Adipocyte (in vitro differentiated cells): ENCODE measurements around the gene MACROD2.

Experiments used
- DNase-seq: peaks from one replicate; pipeline ENCODE4 v3.0.0-alpha.2; 2015; ENCODE audit warnings: low read depth
- H3K27me3 ChIP-seq: replicated peaks from 2 replicates; pipeline ENCODE4 v1.7.0; 2013; ENCODE audit warnings: mild to moderate bottlenecking, low read length, moderate library complexity; ENCODE audit not compliant: control insufficient read depth, insufficient read depth
- H3K36me3 ChIP-seq: 2 replicates; pipeline ENCODE4 v1.7.0; 2013; ENCODE audit warnings: low read length, mild to moderate bottlenecking, moderate library complexity; ENCODE audit not compliant: control insufficient read depth, insufficient read depth, severe bottlenecking
- H3K4me1 ChIP-seq: 2 replicates; pipeline ENCODE4 v1.7.0; 2013; ENCODE audit warnings: mild to moderate bottlenecking, low read length, moderate library complexity; ENCODE audit not compliant: control insufficient read depth, insufficient read depth
- H3K4me3 ChIP-seq: 2 replicates; pipeline ENCODE4 v1.7.0; 2013; ENCODE audit warnings: mild to moderate bottlenecking, low read length, moderate library complexity
- H3K9ac ChIP-seq: 2 replicates; pipeline ENCODE4 v1.7.0; 2013; ENCODE audit warnings: mild to moderate bottlenecking, low read length, moderate library complexity
- H3K9me3 ChIP-seq: 2 replicates; pipeline ENCODE4 v1.7.0; 2013; ENCODE audit warnings: mild to moderate bottlenecking, low read length, moderate library complexity; ENCODE audit not compliant: control insufficient read depth

The MACROD2 gene

GRCh38 chr20:14700639-14700960 lies 705.3 kb downstream of the MACROD2 start:
- H3K4me1 ChIP-seq, result peaks cover 27% of the 10 kb centered on the region
- H3K4me3 ChIP-seq, result no peak overlapping the region
- peak; percentile 71 for DNase-seq
- no peaks in the 10 kb centered on the region for H3K36me3 ChIP-seq
- H3K9ac ChIP-seq, result no peak overlapping the region
- no peaks in the 10 kb centered on the region for H3K27me3 ChIP-seq
- H3K9me3 ChIP-seq, result no peaks in the 10 kb centered on the region

- Histone ChIP-seq H3K9me3 (no peaks in the 10 kb centered on the region), H3K27me3 (no peaks in the 10 kb centered on the region), H3K4me3 (no peak overlapping the region), H3K4me1 (peaks cover 25% of the 10 kb centered on the region), H3K9ac (no peak overlapping the region), H3K36me3 (no peaks in the 10 kb centered on the region)
- DNase-seq, result no peak
Measured at GRCh38 chr20:14701326-14701725, 706.0 kb downstream of the MACROD2 start.

- Histone ChIP-seq H3K4me3 (no peak overlapping the region), H3K36me3 (no peaks in the 10 kb centered on the region), H3K27me3 (no peaks in the 10 kb centered on the region), H3K9me3 (no peaks in the 10 kb centered on the region), H3K9ac (no peak overlapping the region), H3K4me1 (peaks cover 2% of the 10 kb centered on the region)
- DNase-seq, result no peak
Measured at GRCh38 chr20:14706555-14706954, 711.2 kb downstream of the MACROD2 start.

DNA sequence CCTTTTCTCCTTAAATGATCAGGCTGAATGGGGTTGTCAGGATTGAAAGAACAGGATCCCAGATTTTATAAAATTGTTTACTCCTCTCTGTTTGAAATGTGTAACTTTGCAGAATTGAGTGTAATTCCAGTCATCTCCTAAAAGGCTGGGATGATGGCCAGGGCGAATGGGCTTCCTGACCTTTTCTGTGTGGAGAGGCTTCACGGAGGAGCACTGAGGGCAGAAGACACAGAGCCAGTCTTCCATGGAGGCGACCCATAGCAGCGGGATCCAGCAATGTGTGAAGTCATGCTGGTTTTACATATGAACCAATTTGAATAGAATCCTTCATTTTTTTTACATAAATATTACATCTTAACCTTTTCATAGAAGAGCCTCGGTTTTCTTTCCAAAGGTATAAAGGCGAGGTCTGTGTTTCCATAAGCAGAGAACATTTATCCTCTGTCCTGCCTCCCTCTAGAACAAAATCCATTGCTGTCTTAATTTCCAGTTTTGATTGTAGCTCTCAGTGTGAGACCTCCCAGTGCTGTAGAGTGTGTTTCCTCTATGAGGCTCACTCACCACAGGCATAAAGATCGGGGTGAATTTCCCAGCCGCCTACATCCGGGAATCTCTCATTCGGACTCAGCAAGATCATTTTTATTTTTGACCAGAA lies 711.8 kb downstream of the MACROD2 start:
- DNase-seq, result no peak
- Histone ChIP-seq H3K9ac (no peak overlapping the region), H3K27me3 (no peaks in the 10 kb centered on the region), H3K9me3 (no peaks in the 10 kb centered on the region), H3K4me3 (no peak overlapping the region), H3K4me1 (peaks cover 8% of the 10 kb centered on the region), H3K36me3 (no peaks in the 10 kb centered on the region)

DNA sequence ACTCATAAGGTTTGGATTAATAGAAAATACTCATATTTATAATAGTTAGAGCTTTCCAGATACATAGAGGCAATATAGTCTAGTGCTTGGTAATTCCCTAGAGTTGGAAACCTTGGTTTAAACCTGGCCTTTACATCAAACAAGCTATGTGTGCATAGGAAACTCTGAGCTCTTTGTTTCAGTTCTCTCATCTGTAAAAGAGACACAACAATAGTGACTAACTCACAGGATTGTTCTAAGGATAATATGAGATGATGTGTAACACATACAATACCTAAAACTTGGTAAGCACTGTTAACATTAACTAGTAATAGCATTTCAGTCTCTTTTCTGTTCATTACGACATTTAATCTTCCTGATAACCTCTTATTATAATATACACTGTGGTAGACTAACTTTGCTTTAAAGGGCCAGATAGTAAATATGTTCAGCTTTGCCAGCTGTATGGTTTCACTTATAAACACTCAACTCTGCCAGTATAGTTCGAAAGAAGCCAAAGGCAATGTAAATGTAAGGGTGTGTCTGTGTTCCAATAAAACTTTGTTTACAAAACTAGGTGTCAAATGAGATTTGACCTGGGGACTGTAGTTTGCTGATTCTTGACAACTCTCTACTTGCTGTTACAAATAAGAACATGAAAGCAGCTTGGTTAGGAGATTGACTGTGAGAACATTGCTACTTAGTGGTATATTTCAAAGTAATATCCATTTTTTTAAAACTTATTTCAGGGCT lies 712.7 kb downstream of the MACROD2 start:
- Histone ChIP-seq H3K9me3 (no peaks in the 10 kb centered on the region), H3K4me1 (peaks cover 15% of the 10 kb centered on the region), H3K36me3 (no peaks in the 10 kb centered on the region), H3K9ac (no peak overlapping the region), H3K27me3 (no peaks in the 10 kb centered on the region), H3K4me3 (no peak overlapping the region)
- DNase-seq, result peak; percentile 7

- H3K27me3 ChIP-seq, result no peaks in the 10 kb centered on the region
- H3K9ac ChIP-seq, result no peak overlapping the region
- peaks cover 15% of the 10 kb centered on the region for H3K4me1 ChIP-seq
- no peak for DNase-seq
- no peaks in the 10 kb centered on the region for H3K36me3 ChIP-seq
- no peak overlapping the region for H3K4me3 ChIP-seq
- no peaks in the 10 kb centered on the region for H3K9me3 ChIP-seq
Measured at GRCh38 chr20:14709439-14709838, 714.1 kb downstream of the MACROD2 start.

GRCh38 chr20:14710951-14711350 lies 715.6 kb downstream of the MACROD2 start:
- peaks cover 15% of the 10 kb centered on the region for H3K4me1 ChIP-seq
- no peaks in the 10 kb centered on the region for H3K9me3 ChIP-seq
- no peaks in the 10 kb centered on the region for H3K27me3 ChIP-seq
- no peaks in the 10 kb centered on the region for H3K36me3 ChIP-seq
- no peak overlapping the region for H3K4me3 ChIP-seq
- no peak for DNase-seq
- no peak overlapping the region for H3K9ac ChIP-seq

DNA sequence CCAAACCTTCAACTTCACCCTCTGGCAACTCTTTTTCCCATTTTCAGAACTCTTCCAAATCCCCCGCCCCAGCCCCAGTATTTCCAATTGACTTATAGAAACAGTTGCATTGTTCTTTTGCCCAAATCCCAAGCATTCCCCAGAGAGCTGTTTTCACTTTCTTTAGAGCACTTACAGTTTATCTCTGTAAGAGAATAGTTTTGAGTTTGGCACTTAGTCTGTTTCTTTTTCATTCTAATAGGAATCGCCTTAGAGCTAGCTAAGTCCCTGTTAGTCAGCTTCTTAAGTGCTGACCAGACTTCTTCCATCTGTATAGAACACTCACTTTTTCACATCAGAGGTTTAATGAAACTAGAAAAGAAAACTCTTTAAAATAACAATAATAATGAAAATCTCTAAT lies 716.3 kb downstream of the MACROD2 start:
- H3K9ac ChIP-seq, result no peak overlapping the region
- H3K4me1 ChIP-seq, result peaks cover 15% of the 10 kb centered on the region
- no peaks in the 10 kb centered on the region for H3K9me3 ChIP-seq
- no peak overlapping the region for H3K4me3 ChIP-seq
- no peaks in the 10 kb centered on the region for H3K36me3 ChIP-seq
- DNase-seq, result peak; percentile 49
- no peaks in the 10 kb centered on the region for H3K27me3 ChIP-seq

GRCh38 chr20:14712302-14712739 lies 717.0 kb downstream of the MACROD2 start:
- no peaks in the 10 kb centered on the region for H3K36me3 ChIP-seq
- H3K4me3 ChIP-seq, result no peak overlapping the region
- H3K9me3 ChIP-seq, result no peaks in the 10 kb centered on the region
- peaks cover 15% of the 10 kb centered on the region for H3K4me1 ChIP-seq
- no peaks in the 10 kb centered on the region for H3K27me3 ChIP-seq
- DNase-seq, result peak; percentile 73
- H3K9ac ChIP-seq, result no peak overlapping the region

- DNase-seq, result no peak
- Histone ChIP-seq H3K27me3 (no peaks in the 10 kb centered on the region), H3K4me1 (peaks cover 15% of the 10 kb centered on the region), H3K36me3 (no peaks in the 10 kb centered on the region), H3K9ac (no peak overlapping the region), H3K4me3 (no peak overlapping the region), H3K9me3 (no peaks in the 10 kb centered on the region)
Measured at GRCh38 chr20:14715400-14715799, 720.1 kb downstream of the MACROD2 start.

GRCh38 chr20:14716351-14716801 lies 721.1 kb downstream of the MACROD2 start:
- DNase-seq, result no peak
- no peaks in the 10 kb centered on the region for H3K36me3 ChIP-seq
- no peak overlapping the region for H3K4me3 ChIP-seq

More at GRCh38 chr20:14716351-14716801, 721.1 kb downstream of the MACROD2 start:
- Histone ChIP-seq H3K9ac (no peak overlapping the region), H3K4me1 (peaks cover 15% of the 10 kb centered on the region), H3K9me3 (no peaks in the 10 kb centered on the region), H3K27me3 (no peaks in the 10 kb centered on the region)
